SJCRH30 (cell line): ENCODE measurements around the gene SMTN. TPM values are rescaled to one million over a fixed set of nuclear protein-coding genes. Genes with fewer than 3 reads are reported as not detected.

ENCODE experiments used
- DNase-seq, 2 experiments: peaks; one replicate each; pipeline ENCODE4 v3.0.0-alpha.2; 2015 to 2020
- H3K27ac ChIP-seq: fragments of 250-450 bp; sonication (Bioruptor Pico); 2 replicates; pipeline ENCODE4 v1.5.1; 2020; ENCODE audit warnings: mild to moderate bottlenecking, moderate library complexity
- H3K27me3 ChIP-seq: fragments of 250-450 bp; sonication (Bioruptor Pico); 2 replicates; pipeline ENCODE4 v1.5.1; 2020; ENCODE audit warnings: mild to moderate bottlenecking, moderate library complexity
- H3K36me3 ChIP-seq: fragments of 250-450 bp; sonication (Bioruptor Pico); 2 replicates; pipeline ENCODE4 v1.5.1; 2020; ENCODE audit warnings: mild to moderate bottlenecking, moderate library complexity
- H3K4me1 ChIP-seq: fragments of 250-450 bp; sonication (Bioruptor Pico); 2 replicates; pipeline ENCODE4 v1.5.1; 2020; ENCODE audit warnings: mild to moderate bottlenecking, moderate library complexity
- H3K4me3 ChIP-seq: fragments of 250-450 bp; sonication (Bioruptor Pico); 2 replicates; pipeline ENCODE4 v1.5.1; 2020; ENCODE audit warnings: mild to moderate bottlenecking, moderate library complexity
- H3K9me3 ChIP-seq: fragments of 250-450 bp; sonication (Bioruptor Pico); replicated peaks from 2 replicates; pipeline ENCODE4 v1.5.1; 2020; ENCODE audit warnings: mild to moderate bottlenecking, moderate library complexity
- total RNA-seq: library from RNA; depleted of rRNA; stranded (reverse); fragments of >200 nt; shearing (Covaris generic); gene quantifications from 2 replicates; pipeline ENCODE4 v1.2.3, GENCODE V29; 2014

Gene SMTN
- total RNA-seq, 1 experiment from 2014 or later = 34.2 TPM

GRCh38 chr22:31082606-31083376 lies 1.7 kb downstream of the SMTN start:
- peak; percentile 59 for DNase-seq
- H3K4me1 ChIP-seq = peaks cover 12% of the 10 kb centered on the region; the same call in 1 of the 2 replicates

GRCh38 chr22:31083377-31083768 lies 2.3 kb downstream of the SMTN start:
- Histone ChIP-seq H3K9me3 (no peaks in the 10 kb centered on the region), H3K36me3 (no peaks in the 10 kb centered on the region), H3K4me3 (no peak overlapping the region), H3K4me1 (peaks cover 12% of the 10 kb centered on the region; the same call in 1 of the 2 replicates), H3K27ac (no peak overlapping the region), H3K27me3 (no peaks in the 10 kb centered on the region)
- DNase-seq = no peak

More at GRCh38 chr22:31082606-31083376, 1.7 kb downstream of the SMTN start:
- H3K9me3 ChIP-seq = no peaks in the 10 kb centered on the region
- no peaks in the 10 kb centered on the region for H3K27me3 ChIP-seq
- H3K36me3 ChIP-seq = no peaks in the 10 kb centered on the region
- H3K4me3 ChIP-seq = no peak overlapping the region
- no peak overlapping the region for H3K27ac ChIP-seq

- Histone ChIP-seq H3K9me3 (no peaks in the 10 kb centered on the region), H3K27me3 (no peaks in the 10 kb centered on the region), H3K36me3 (peaks cover 5% of the 10 kb centered on the region), H3K27ac (peak overlapping the region; percentile 63), H3K4me3 (peak overlapping the region; percentile 60), H3K4me1 (peaks cover 12% of the 10 kb centered on the region; the same call in 1 of the 2 replicates)
- DNase-seq = no peak
These were observed 3.0 kb downstream of the SMTN start for GRCh38 chr22:31083923-31084810.

GRCh38 chr22:31084811-31085492 lies 3.8 kb downstream of the SMTN start:
- DNase-seq = peak; percentile 67 to 69
- Histone ChIP-seq H3K9me3 (no peaks in the 10 kb centered on the region), H3K36me3 (peaks cover 7% of the 10 kb centered on the region), H3K27ac (peak overlapping the region; percentile 63), H3K4me3 (peak overlapping the region; percentile 60), H3K27me3 (no peaks in the 10 kb centered on the region), H3K4me1 (peaks cover 12% of the 10 kb centered on the region; the same call in 1 of the 2 replicates)

- Histone ChIP-seq H3K4me1 (peaks cover 11% of the 10 kb centered on the region; the same call in 1 of the 2 replicates), H3K27ac (peak overlapping the region; percentile 63), H3K36me3 (peaks cover 7% of the 10 kb centered on the region), H3K27me3 (no peaks in the 10 kb centered on the region), H3K4me3 (peak overlapping the region; percentile 60), H3K9me3 (no peaks in the 10 kb centered on the region)
- DNase-seq = no peak
These were observed 4.3 kb downstream of the SMTN start for GRCh38 chr22:31085493-31085824.

GRCh38 chr22:31085928-31086327 lies 4.8 kb downstream of the SMTN start:
- no peaks in the 10 kb centered on the region for H3K27me3 ChIP-seq
- no peak overlapping the region for H3K4me3 ChIP-seq
- H3K4me1 ChIP-seq = peaks cover 8% of the 10 kb centered on the region; the same call in 1 of the 2 replicates
- DNase-seq = no peak
- peaks cover 7% of the 10 kb centered on the region for H3K36me3 ChIP-seq
- no peak overlapping the region for H3K27ac ChIP-seq
- H3K9me3 ChIP-seq = no peaks in the 10 kb centered on the region

- no peaks in the 10 kb centered on the region for H3K27me3 ChIP-seq
- no peak overlapping the region for H3K27ac ChIP-seq
- peaks cover 7% of the 10 kb centered on the region; the same call in 1 of the 2 replicates for H3K4me1 ChIP-seq
- peaks cover 11% of the 10 kb centered on the region for H3K36me3 ChIP-seq
- no peaks in the 10 kb centered on the region for H3K9me3 ChIP-seq
- H3K4me3 ChIP-seq = no peak overlapping the region
- no peak for DNase-seq
These were observed 5.7 kb downstream of the SMTN start for GRCh38 chr22:31086703-31087330.

GRCh38 chr22:31087744-31088215 lies 6.7 kb downstream of the SMTN start:
- H3K27ac ChIP-seq = no peak overlapping the region
- H3K9me3 ChIP-seq = no peaks in the 10 kb centered on the region
- DNase-seq = no peak
- peaks cover 16% of the 10 kb centered on the region for H3K36me3 ChIP-seq
- H3K27me3 ChIP-seq = no peaks in the 10 kb centered on the region
- H3K4me1 ChIP-seq = no peaks in the 10 kb centered on the region
- no peak overlapping the region for H3K4me3 ChIP-seq

- H3K4me1 ChIP-seq = no peaks in the 10 kb centered on the region
- no peak for DNase-seq
- no peaks in the 10 kb centered on the region for H3K27me3 ChIP-seq
- no peak overlapping the region for H3K27ac ChIP-seq
- H3K9me3 ChIP-seq = no peaks in the 10 kb centered on the region
- H3K4me3 ChIP-seq = no peak overlapping the region
- peaks cover 19% of the 10 kb centered on the region for H3K36me3 ChIP-seq
These were observed 7.3 kb downstream of the SMTN start for GRCh38 chr22:31088233-31088986.

GRCh38 chr22:31089160-31090100 lies 8.3 kb downstream of the SMTN start:
- peak in 1 of 2 experiments; percentile 39 for DNase-seq
- Histone ChIP-seq H3K27ac (no peak overlapping the region), H3K4me1 (no peaks in the 10 kb centered on the region)

GRCh38 chr22:31090217-31091085 lies 9.3 kb downstream of the SMTN start:
- Histone ChIP-seq H3K4me1 (no peaks in the 10 kb centered on the region), H3K9me3 (no peaks in the 10 kb centered on the region), H3K27me3 (no peaks in the 10 kb centered on the region), H3K36me3 (peaks cover 24% of the 10 kb centered on the region), H3K27ac (no peak overlapping the region), H3K4me3 (no peak overlapping the region)
- no peak for DNase-seq

More at GRCh38 chr22:31089160-31090100, 8.3 kb downstream of the SMTN start:
- Histone ChIP-seq H3K9me3 (no peaks in the 10 kb centered on the region), H3K27me3 (no peaks in the 10 kb centered on the region), H3K4me3 (no peak overlapping the region), H3K36me3 (peaks cover 19% of the 10 kb centered on the region)
